Measurements from ENCODE around the gene ZNF141.

ZNF141 gene

GRCh38 chr4:306551-306961 lies 31.1 kb upstream of the ZNF141 start:
- TF ChIP-seq, protein P1, sequence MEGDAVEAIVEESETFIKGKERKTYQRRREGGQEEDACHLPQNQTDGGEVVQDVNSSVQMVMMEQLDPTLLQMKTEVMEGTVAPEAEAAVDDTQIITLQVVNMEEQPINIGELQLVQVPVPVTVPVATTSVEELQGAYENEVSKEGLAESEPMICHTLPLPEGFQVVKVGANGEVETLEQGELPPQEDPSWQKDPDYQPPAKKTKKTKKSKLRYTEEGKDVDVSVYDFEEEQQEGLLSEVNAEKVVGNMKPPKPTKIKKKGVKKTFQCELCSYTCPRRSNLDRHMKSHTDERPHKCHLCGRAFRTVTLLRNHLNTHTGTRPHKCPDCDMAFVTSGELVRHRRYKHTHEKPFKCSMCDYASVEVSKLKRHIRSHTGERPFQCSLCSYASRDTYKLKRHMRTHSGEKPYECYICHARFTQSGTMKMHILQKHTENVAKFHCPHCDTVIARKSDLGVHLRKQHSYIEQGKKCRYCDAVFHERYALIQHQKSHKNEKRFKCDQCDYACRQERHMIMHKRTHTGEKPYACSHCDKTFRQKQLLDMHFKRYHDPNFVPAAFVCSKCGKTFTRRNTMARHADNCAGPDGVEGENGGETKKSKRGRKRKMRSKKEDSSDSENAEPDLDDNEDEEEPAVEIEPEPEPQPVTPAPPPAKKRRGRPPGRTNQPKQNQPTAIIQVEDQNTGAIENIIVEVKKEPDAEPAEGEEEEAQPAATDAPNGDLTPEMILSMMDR (IDR thresholded peaks at IDR 0.05) = no peak
- H3K27ac Mint-ChIP-seq = no peak overlapping the region
- peaks cover 20% of the 10 kb centered on the region for H3K27me3 Mint-ChIP-seq (ENCODE audit: low read depth, poor library complexity)
- H3K9me3 Mint-ChIP-seq = peaks cover 91% of the 10 kb centered on the region
- no peak overlapping the region for H3K4me3 Mint-ChIP-seq
- H3K36me3 Mint-ChIP-seq (ENCODE audit: low read depth) = peaks cover 24% of the 10 kb centered on the region
- DNase-seq = no peak
- no peaks in the 10 kb centered on the region for H3K4me1 Mint-ChIP-seq

GRCh38 chr4:309807-310206 lies 27.8 kb upstream of the ZNF141 start:
- Mint-ChIP-seq H3K4me1 (no peaks in the 10 kb centered on the region), H3K9me3 (peaks cover 85% of the 10 kb centered on the region)
- no peak for DNase-seq

GRCh38 chr4:314296-314903 lies 23.2 kb upstream of the ZNF141 start:
- H3K4me3 Mint-ChIP-seq = no peak overlapping the region
- peaks cover 85% of the 10 kb centered on the region for H3K9me3 Mint-ChIP-seq
- no peak for DNase-seq
- no peak overlapping the region for H3K27ac Mint-ChIP-seq
- H3K4me1 Mint-ChIP-seq = no peaks in the 10 kb centered on the region
- H3K36me3 Mint-ChIP-seq (ENCODE audit: low read depth) = no peaks in the 10 kb centered on the region
- TF ChIP-seq, protein P1 (IDR thresholded peaks at IDR 0.05) = no peak
- peaks cover 15% of the 10 kb centered on the region for H3K27me3 Mint-ChIP-seq (ENCODE audit: low read depth, poor library complexity)

More at GRCh38 chr4:309807-310206, 27.8 kb upstream of the ZNF141 start:
- Mint-ChIP-seq H3K36me3 (ENCODE audit: low read depth) (no peaks in the 10 kb centered on the region), H3K27ac (no peak overlapping the region), H3K27me3 (ENCODE audit: low read depth, poor library complexity) (peaks cover 14% of the 10 kb centered on the region), H3K4me3 (no peak overlapping the region)
- TF ChIP-seq, protein P1 (IDR thresholded peaks at IDR 0.05) = no peak

GRCh38 chr4:328729-329128 lies 8.9 kb upstream of the ZNF141 start:
- no peak overlapping the region for H3K4me3 Mint-ChIP-seq
- peaks cover 62% of the 10 kb centered on the region for H3K9me3 Mint-ChIP-seq
- DNase-seq = no peak
- H3K4me1 Mint-ChIP-seq = no peaks in the 10 kb centered on the region
- H3K27me3 Mint-ChIP-seq (ENCODE audit: low read depth, poor library complexity) = peaks cover 3% of the 10 kb centered on the region
- TF ChIP-seq, protein P1 (IDR thresholded peaks at IDR 0.05) = no peak
- no peaks in the 10 kb centered on the region for H3K36me3 Mint-ChIP-seq (ENCODE audit: low read depth)
- H3K27ac Mint-ChIP-seq = no peak overlapping the region

GRCh38 chr4:335515-335914 lies 2.1 kb upstream of the ZNF141 start:
- peak overlapping the region; percentile 71 for H3K4me3 Mint-ChIP-seq
- peaks cover 20% of the 10 kb centered on the region for H3K4me1 Mint-ChIP-seq
- H3K27ac Mint-ChIP-seq = no peak overlapping the region
- TF ChIP-seq, protein P1 (IDR thresholded peaks at IDR 0.05) = no peak
- H3K9me3 Mint-ChIP-seq = peaks cover 71% of the 10 kb centered on the region
- H3K36me3 Mint-ChIP-seq (ENCODE audit: low read depth) = peaks cover 30% of the 10 kb centered on the region
- peaks cover 46% of the 10 kb centered on the region for H3K27me3 Mint-ChIP-seq (ENCODE audit: low read depth, poor library complexity)
- DNase-seq = no peak
